GM19035 (cell line): ENCODE measurements around the gene CLDN9.

Experiments used
- ATAC-seq: cut with Tn5 transposase; IDR thresholded peaks from one replicate; pipeline ENCODE4 v1.9.1; 2021; ENCODE audit not compliant: unreplicated experiment

The CLDN9 gene

GRCh38 chr16:3017794-3018506 lies 5.2 kb downstream of the CLDN9 start, which contains the start of gene CLDN6:
TSS of gene CLDN6 (minus strand) at chr16:3018183. CDS start at chr16:3016021, 2,162 bp downstream.
- ATAC-seq = no peak

- ATAC-seq = no peak
Observed at GRCh38 chr16:3019594-3020246, 7.0 kb downstream of the CLDN9 start.

GRCh38 chr16:3020247-3020603 lies 7.5 kb downstream of the CLDN9 start, which contains the start of gene TNFRSF12A:
TSS of gene TNFRSF12A (plus strand) at chr16:3020368. CDS start at chr16:3020398, 30 bp downstream.
- ATAC-seq = no peak

- ATAC-seq = no peak
Observed at GRCh38 chr16:3020604-3021448, 8.1 kb downstream of the CLDN9 start.

GRCh38 chr16:3021449-3022207 lies 8.9 kb downstream of the CLDN9 start:
- no peak for ATAC-seq

GRCh38 chr16:3022208-3022683 lies 9.5 kb downstream of the CLDN9 start:
- ATAC-seq = no peak

GRCh38 chr16:3022684-3023414 lies 10.1 kb downstream of the CLDN9 start:
- no peak for ATAC-seq

GRCh38 chr16:3023415-3023668 lies 10.6 kb downstream of the CLDN9 start:
- ATAC-seq = no peak

GRCh38 chr16:3023669-3024478 lies 11.2 kb downstream of the CLDN9 start, which contains the start of the genes HCFC1R1 and THOC6:
TSS of gene HCFC1R1 (minus strand) at chr16:3023942. CDS start at chr16:3023941, 1 bp downstream.
TSS of gene THOC6 (plus strand) at chr16:3024035. CDS start at chr16:3024327, 292 bp downstream.
- ATAC-seq = peak; percentile 77

GRCh38 chr16:3025032-3026002 lies 12.6 kb downstream of the CLDN9 start:
- no peak for ATAC-seq

GRCh38 chr16:3026003-3026378 lies 13.3 kb downstream of the CLDN9 start:
- ATAC-seq = no peak

- no peak for ATAC-seq
Observed at GRCh38 chr16:3026609-3027488, 14.1 kb downstream of the CLDN9 start.

GRCh38 chr16:3027489-3027795 lies 14.7 kb downstream of the CLDN9 start:
- ATAC-seq = no peak

GRCh38 chr16:3027983-3028715 lies 15.4 kb downstream of the CLDN9 start:
- ATAC-seq = peak; percentile 27

GRCh38 chr16:3028716-3029319 lies 16.1 kb downstream of the CLDN9 start:
- ATAC-seq = no peak

GRCh38 chr16:3029491-3030221 lies 16.9 kb downstream of the CLDN9 start:
- ATAC-seq = no peak
